GM12873 (cell line): Measurements from ENCODE around the gene HBZ.
"Not testable (repeated sequence)": the region's sequence is repeated elsewhere in the genome, so short reads cannot be mapped to it uniquely, and the experiment has no call there.

Experiments
- TF ChIP-seq, protein P1 (sequence below): IDR thresholded peaks from 2 replicates; pipeline ENCODE4 v1.5.1; 2012; ENCODE audit warnings: low read depth, mild to moderate bottlenecking, moderate library complexity, low read length, control low read depth; ENCODE audit not compliant: insufficient read depth; ENCODE audit errors: missing control alignments

The HBZ gene

DNA sequence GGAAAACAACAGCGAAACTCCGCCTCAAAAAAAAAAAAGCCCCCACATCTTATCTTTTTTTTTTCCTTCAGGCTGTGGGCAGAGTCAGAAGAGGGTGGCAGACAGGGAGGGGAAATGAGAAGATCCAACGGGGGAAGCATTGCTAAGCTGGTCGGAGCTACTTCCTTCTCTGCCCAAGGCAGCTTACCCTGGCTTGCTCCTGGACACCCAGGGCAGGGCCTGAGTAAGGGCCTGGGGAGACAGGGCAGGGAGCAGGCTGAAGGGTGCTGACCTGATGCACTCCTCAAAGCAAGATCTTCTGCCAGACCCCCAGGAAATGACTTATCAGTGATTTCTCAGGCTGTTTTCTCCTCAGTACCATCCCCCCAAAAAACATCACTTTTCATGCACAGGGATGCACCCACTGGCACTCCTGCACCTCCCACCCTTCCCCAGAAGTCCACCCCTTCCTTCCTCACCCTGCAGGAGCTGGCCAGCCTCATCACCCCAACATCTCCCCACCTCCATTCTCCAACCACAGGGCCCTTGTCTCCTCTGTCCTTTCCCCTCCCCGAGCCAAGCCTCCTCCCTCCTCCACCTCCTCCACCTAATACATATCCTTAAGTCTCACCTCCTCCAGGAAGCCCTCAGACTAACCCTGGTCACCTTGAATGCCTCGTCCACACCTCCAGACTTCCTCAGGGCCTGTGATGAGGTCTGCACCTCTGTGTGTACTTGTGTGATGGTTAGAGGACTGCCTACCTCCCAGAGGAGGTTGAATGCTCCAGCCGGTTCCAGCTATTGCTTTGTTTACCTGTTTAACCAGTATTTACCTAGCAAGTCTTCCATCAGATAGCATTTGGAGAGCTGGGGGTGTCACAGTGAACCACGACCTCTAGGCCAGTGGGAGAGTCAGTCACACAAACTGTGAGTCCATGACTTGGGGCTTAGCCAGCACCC, 22.8 kb downstream of the HBZ start:
- TF ChIP-seq, protein P1, sequence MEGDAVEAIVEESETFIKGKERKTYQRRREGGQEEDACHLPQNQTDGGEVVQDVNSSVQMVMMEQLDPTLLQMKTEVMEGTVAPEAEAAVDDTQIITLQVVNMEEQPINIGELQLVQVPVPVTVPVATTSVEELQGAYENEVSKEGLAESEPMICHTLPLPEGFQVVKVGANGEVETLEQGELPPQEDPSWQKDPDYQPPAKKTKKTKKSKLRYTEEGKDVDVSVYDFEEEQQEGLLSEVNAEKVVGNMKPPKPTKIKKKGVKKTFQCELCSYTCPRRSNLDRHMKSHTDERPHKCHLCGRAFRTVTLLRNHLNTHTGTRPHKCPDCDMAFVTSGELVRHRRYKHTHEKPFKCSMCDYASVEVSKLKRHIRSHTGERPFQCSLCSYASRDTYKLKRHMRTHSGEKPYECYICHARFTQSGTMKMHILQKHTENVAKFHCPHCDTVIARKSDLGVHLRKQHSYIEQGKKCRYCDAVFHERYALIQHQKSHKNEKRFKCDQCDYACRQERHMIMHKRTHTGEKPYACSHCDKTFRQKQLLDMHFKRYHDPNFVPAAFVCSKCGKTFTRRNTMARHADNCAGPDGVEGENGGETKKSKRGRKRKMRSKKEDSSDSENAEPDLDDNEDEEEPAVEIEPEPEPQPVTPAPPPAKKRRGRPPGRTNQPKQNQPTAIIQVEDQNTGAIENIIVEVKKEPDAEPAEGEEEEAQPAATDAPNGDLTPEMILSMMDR, result no peak

DNA sequence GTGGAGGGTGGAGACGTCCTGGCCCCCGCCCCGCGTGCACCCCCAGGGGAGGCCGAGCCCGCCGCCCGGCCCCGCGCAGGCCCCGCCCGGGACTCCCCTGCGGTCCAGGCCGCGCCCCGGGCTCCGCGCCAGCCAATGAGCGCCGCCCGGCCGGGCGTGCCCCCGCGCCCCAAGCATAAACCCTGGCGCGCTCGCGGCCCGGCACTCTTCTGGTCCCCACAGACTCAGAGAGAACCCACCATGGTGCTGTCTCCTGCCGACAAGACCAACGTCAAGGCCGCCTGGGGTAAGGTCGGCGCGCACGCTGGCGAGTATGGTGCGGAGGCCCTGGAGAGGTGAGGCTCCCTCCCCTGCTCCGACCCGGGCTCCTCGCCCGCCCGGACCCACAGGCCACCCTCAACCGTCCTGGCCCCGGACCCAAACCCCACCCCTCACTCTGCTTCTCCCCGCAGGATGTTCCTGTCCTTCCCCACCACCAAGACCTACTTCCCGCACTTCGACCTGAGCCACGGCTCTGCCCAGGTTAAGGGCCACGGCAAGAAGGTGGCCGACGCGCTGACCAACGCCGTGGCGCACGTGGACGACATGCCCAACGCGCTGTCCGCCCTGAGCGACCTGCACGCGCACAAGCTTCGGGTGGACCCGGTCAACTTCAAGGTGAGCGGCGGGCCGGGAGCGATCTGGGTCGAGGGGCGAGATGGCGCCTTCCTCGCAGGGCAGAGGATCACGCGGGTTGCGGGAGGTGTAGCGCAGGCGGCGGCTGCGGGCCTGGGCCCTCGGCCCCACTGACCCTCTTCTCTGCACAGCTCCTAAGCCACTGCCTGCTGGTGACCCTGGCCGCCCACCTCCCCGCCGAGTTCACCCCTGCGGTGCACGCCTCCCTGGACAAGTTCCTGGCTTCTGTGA, 24.3 kb downstream of the HBZ start, which contains the start of gene HBA1:
Gene HBA1 (plus strand): TSS at position 204 of the 906 bp plus-strand sequence. CDS start 37 bp downstream, at position 241.
- TF ChIP-seq, protein P1, result not testable (repeated sequence)

DNA sequence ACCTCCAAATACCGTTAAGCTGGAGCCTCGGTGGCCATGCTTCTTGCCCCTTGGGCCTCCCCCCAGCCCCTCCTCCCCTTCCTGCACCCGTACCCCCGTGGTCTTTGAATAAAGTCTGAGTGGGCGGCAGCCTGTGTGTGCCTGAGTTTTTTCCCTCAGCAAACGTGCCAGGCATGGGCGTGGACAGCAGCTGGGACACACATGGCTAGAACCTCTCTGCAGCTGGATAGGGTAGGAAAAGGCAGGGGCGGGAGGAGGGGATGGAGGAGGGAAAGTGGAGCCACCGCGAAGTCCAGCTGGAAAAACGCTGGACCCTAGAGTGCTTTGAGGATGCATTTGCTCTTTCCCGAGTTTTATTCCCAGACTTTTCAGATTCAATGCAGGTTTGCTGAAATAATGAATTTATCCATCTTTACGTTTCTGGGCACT, 25.0 kb downstream of the HBZ start:
- TF ChIP-seq, protein P1, result no peak

DNA sequence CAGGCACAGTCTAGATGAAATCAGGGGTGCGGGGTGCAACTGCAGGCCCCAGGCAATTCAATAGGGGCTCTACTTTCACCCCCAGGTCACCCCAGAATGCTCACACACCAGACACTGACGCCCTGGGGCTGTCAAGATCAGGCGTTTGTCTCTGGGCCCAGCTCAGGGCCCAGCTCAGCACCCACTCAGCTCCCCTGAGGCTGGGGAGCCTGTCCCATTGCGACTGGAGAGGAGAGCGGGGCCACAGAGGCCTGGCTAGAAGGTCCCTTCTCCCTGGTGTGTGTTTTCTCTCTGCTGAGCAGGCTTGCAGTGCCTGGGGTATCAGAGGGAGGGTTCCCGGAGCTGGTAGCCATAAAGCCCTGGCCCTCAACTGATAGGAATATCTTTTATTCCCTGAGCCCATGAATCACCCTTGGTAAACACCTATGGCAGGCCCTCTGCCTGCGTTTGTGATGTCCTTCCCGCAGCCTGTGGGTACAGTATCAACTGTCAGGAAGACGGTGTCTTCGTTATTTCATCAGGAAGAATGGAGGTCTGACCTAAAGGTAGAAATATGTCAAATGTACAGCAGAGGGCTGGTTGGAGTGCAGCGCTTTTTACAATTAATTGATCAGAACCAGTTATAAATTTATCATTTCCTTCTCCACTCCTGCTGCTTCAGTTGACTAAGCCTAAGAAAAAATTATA, 25.7 kb downstream of the HBZ start:
- TF ChIP-seq, protein P1, result no peak

DNA sequence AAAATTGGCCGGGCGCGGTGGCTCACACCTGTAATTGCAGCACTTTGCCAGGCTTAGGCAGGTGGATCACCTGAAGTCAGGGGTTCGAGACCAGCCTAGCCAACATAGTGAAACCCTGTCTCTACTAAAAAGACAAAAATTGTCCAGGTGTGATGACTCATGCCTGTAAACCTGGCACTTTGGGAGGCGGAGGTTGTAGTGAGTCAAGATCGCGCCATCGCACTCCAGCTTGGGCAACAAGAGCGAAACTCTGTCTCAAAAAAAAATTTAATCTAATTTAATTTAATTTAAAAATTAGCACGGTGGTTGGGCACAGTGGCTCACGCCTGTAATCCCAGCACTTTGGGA, 26.2 kb downstream of the HBZ start:
- TF ChIP-seq, protein P1, result no peak

DNA sequence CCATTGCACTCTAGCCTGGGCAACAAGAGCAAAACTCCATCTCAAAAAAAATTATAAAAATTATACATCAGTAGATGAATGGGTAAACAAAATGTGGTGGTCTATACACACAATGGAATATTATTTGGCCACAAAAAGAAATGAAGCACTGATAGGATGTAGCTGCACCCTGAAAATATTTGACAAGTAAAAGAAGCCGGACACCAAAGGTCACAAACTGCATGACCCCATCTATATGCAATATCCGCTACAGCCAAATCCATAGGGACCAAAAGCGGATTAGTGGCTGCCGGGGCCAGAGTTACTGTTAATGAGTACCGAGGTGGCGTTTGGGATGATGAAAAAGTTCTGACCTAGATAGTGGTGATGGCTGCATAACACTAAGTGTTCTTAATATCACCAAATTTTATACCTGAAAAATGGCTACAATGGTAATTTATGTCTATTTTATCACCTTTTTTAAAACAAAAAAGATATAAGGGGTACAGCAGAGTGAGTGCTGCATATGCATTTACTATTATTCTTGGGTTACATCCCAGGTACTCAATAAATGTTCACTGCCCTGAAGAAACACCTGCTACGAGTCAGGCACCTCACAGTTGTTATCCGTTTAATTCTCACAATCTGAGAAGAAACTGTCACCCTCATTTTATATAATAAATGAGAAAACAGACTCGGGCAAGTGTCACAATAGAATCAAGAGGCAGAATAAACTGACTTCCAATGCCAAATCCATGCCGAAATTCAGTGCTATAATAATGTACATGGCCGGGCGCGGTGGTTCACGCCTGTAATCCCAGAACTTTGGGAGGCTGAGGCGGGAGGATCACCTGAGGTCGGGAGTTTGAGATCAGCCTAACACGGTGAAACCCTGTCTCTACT, 27.0 kb downstream of the HBZ start:
- TF ChIP-seq, protein P1, result no peak
